Measurements from ENCODE around the gene LRCOL1. TPM values are rescaled to one million over a fixed set of nuclear protein-coding genes. Genes with fewer than 3 reads are reported as not detected.

Gene LRCOL1
- total RNA-seq, 1 experiment from 2014 or later, result 0.24 TPM

DNA sequence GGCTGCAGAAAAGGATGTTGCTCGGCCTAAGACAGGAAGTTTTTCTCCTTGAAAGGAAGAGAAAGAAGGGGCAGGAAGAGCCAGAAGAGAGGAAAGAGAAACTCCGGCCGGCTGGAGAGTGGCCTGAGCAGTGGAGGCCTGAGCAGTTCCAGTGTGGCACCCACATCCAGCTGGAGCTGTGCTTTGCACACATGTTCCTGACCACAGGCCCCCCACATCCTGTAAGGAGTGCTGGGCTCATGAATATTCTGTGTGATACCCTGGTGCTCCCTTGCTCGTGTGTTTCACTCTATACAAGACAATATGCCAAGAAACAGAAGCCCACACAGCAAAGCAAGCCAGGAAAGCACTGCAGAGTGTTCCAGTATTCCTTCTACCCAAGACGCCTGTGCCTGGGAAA, 49.7 kb upstream of the LRCOL1 start (continued):
- TF ChIP-seq, protein P1, sequence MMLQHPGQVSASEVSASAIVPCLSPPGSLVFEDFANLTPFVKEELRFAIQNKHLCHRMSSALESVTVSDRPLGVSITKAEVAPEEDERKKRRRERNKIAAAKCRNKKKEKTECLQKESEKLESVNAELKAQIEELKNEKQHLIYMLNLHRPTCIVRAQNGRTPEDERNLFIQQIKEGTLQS (CRISPR knock-in tag; conservative IDR thresholded peaks at IDR 0.05), result no peak
- TF ChIP-seq MYBL2 (CRISPR knock-in tag; IDR thresholded peaks at IDR 0.05) (no peak), SOX15 (CRISPR knock-in tag; IDR thresholded peaks at IDR 0.05) (no peak)

DNA sequence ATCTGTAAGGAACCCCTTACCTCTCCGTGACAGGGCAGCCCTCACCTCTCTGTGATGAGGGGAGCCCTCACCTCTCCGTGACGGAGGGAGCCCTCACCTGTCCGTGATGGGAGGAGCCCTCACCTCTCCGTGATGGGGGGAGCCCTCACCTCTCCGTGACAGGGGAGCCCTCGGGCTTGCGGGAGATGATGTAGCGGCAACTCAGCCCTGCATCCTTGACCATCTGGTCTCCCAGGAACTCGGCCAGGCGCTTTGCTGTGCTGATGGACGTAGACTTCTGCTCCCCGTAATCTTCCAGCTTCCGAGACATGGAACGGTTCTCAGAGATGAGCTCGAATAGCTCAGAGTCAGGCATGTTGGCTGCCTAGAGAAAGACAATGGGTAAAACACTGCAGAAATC, 48.8 kb upstream of the LRCOL1 start:
- Mint-ChIP-seq H3K4me1 (no peaks in the 10 kb centered on the region), H3K27me3 (ENCODE audit: low read depth) (no peaks in the 10 kb centered on the region), H3K36me3 (peaks cover 84% of the 10 kb centered on the region), H3K27ac (no peak overlapping the region), H3K9me3 (no peaks in the 10 kb centered on the region), H3K4me3 (no peak overlapping the region)
- TF ChIP-seq, protein P2, sequence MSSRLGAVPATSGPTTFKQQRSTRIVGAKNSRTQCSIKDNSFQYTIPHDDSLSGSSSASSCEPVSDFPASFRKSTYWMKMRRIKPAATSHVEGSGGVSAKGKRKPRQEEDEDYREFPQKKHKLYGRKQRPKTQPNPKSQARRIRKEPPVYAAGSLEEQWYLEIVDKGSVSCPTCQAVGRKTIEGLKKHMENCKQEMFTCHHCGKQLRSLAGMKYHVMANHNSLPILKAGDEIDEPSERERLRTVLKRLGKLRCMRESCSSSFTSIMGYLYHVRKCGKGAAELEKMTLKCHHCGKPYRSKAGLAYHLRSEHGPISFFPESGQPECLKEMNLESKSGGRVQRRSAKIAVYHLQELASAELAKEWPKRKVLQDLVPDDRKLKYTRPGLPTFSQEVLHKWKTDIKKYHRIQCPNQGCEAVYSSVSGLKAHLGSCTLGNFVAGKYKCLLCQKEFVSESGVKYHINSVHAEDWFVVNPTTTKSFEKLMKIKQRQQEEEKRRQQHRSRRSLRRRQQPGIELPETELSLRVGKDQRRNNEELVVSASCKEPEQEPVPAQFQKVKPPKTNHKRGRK (CRISPR knock-in tag; IDR thresholded peaks at IDR 0.05; ENCODE audit: borderline replicate concordance), result no peak
- TF ChIP-seq, protein P3, sequence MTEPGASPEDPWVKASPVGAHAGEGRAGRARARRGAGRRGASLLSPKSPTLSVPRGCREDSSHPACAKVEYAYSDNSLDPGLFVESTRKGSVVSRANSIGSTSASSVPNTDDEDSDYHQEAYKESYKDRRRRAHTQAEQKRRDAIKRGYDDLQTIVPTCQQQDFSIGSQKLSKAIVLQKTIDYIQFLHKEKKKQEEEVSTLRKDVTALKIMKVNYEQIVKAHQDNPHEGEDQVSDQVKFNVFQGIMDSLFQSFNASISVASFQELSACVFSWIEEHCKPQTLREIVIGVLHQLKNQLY (CRISPR knock-in tag; IDR thresholded peaks at IDR 0.05), result no peak
- no peak for TF ChIP-seq GTF2I (CRISPR knock-in tag; conservative IDR thresholded peaks at IDR 0.05)
- TF ChIP-seq ZNF138 (CRISPR knock-in tag; conservative IDR thresholded peaks at IDR 0.05), result no peak
- TF ChIP-seq, protein P4, sequence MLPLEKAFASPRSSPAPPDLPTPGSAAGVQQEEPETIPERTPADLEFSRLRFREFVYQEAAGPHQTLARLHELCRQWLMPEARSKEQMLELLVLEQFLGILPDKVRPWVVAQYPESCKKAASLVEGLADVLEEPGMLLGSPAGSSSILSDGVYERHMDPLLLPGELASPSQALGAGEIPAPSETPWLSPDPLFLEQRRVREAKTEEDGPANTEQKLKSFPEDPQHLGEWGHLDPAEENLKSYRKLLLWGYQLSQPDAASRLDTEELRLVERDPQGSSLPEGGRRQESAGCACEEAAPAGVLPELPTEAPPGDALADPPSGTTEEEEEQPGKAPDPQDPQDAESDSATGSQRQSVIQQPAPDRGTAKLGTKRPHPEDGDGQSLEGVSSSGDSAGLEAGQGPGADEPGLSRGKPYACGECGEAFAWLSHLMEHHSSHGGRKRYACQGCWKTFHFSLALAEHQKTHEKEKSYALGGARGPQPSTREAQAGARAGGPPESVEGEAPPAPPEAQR (CRISPR knock-in tag; IDR thresholded peaks at IDR 0.05), result no peak
- DNase-seq (ENCODE audit: low spot score) (no peak), ATAC-seq (no peak)
- POLR2A ChIA-PET, result no interaction called here
- CTCF ChIA-PET, result no interaction called here

DNA sequence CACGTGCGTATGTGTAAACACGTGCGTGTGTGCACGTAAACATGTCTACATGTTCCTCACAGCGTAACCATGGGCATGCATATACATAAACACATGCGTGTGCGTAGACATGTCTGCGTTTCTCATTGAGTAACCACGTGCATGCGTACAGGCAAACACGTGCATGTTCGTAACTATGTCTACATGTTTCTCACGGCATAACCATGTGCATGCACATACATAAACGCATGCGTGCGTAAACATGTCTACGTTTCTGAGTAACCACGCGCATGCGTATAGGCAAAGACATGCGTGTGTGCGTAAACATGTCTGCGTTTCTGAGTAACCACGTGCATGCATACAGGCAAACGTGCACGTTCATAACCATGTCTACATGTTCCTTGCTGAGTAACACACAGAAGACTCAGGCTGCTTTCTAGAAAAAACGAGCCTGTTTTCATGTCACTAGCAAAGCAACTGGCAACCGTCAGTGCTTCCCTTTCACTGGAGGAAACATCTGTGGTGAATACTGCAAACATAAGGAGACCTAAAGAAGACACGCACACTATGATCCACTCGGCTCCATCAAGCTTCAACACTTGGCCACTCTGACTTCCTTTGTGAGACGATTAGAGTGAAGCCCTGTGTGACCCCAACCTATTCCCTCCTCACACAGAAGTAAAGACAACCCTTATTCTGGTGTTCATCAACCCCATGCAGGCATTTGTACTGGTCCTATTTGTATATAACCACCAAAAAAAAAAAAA, 47.9 kb upstream of the LRCOL1 start:
- DNase-seq (ENCODE audit: low spot score) (no peak), ATAC-seq (no peak)
- CTCF ChIA-PET, result interaction anchor here (0.6 kb wide), 1 partner anchor 13 kb away, joined by 5 read pairs; no protein-coding TSS in a partner anchor
- no peaks in the 10 kb centered on the region for H3K4me1 Mint-ChIP-seq
- H3K9me3 Mint-ChIP-seq, result no peaks in the 10 kb centered on the region
- H3K4me3 Mint-ChIP-seq, result no peak overlapping the region
- POLR2A ChIA-PET, result no interaction called here
- no peaks in the 10 kb centered on the region for H3K27me3 Mint-ChIP-seq (ENCODE audit: low read depth)
- no peak overlapping the region for H3K27ac Mint-ChIP-seq
- H3K36me3 Mint-ChIP-seq, result peaks cover 87% of the 10 kb centered on the region
- no peak for TF ChIP-seq SMAD4 (CRISPR knock-in tag; IDR thresholded peaks at IDR 0.05)
- TF ChIP-seq, protein P2 (CRISPR knock-in tag; IDR thresholded peaks at IDR 0.05; ENCODE audit: borderline replicate concordance), result no peak
- TF ChIP-seq JUN (CRISPR knock-in tag; IDR thresholded peaks at IDR 0.05), result no peak
- no peak for TF ChIP-seq ZNF232 (CRISPR knock-in tag; IDR thresholded peaks at IDR 0.05)
- TF ChIP-seq ESRRA (CRISPR knock-in tag; IDR thresholded peaks at IDR 0.05; ENCODE audit: borderline replicate concordance), result no peak
- no peak for TF ChIP-seq TEAD4 (CRISPR knock-in tag; IDR thresholded peaks at IDR 0.05)
- TF ChIP-seq TEAD1 (CRISPR knock-in tag; IDR thresholded peaks at IDR 0.05), result no peak
- TF ChIP-seq TCF7 (CRISPR knock-in tag; IDR thresholded peaks at IDR 0.05; ENCODE audit: low read depth), result no peak
- TF ChIP-seq, protein P5, sequence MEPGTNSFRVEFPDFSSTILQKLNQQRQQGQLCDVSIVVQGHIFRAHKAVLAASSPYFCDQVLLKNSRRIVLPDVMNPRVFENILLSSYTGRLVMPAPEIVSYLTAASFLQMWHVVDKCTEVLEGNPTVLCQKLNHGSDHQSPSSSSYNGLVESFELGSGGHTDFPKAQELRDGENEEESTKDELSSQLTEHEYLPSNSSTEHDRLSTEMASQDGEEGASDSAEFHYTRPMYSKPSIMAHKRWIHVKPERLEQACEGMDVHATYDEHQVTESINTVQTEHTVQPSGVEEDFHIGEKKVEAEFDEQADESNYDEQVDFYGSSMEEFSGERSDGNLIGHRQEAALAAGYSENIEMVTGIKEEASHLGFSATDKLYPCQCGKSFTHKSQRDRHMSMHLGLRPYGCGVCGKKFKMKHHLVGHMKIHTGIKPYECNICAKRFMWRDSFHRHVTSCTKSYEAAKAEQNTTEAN (CRISPR knock-in tag; IDR thresholded peaks at IDR 0.05), result no peak
- TF ChIP-seq, protein P6, sequence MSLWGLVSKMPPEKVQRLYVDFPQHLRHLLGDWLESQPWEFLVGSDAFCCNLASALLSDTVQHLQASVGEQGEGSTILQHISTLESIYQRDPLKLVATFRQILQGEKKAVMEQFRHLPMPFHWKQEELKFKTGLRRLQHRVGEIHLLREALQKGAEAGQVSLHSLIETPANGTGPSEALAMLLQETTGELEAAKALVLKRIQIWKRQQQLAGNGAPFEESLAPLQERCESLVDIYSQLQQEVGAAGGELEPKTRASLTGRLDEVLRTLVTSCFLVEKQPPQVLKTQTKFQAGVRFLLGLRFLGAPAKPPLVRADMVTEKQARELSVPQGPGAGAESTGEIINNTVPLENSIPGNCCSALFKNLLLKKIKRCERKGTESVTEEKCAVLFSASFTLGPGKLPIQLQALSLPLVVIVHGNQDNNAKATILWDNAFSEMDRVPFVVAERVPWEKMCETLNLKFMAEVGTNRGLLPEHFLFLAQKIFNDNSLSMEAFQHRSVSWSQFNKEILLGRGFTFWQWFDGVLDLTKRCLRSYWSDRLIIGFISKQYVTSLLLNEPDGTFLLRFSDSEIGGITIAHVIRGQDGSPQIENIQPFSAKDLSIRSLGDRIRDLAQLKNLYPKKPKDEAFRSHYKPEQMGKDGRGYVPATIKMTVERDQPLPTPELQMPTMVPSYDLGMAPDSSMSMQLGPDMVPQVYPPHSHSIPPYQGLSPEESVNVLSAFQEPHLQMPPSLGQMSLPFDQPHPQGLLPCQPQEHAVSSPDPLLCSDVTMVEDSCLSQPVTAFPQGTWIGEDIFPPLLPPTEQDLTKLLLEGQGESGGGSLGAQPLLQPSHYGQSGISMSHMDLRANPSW (CRISPR knock-in tag; conservative IDR thresholded peaks at IDR 0.05; ENCODE audit: low read depth), result no peak
- TF ChIP-seq MYBL2 (CRISPR knock-in tag; IDR thresholded peaks at IDR 0.05), result no peak
- TF ChIP-seq, protein P7, sequence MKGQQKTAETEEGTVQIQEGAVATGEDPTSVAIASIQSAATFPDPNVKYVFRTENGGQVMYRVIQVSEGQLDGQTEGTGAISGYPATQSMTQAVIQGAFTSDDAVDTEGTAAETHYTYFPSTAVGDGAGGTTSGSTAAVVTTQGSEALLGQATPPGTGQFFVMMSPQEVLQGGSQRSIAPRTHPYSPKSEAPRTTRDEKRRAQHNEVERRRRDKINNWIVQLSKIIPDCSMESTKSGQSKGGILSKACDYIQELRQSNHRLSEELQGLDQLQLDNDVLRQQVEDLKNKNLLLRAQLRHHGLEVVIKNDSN (CRISPR knock-in tag; IDR thresholded peaks at IDR 0.05), result no peak
